Body of pancreas (tissue), 4 donors: Measurements from ENCODE around the gene MAP2K5.

Experiments used
- CTCF ChIP-seq, 7 experiments: fragments of 450-650 bp in 4 of 7; fragments of 200-600 bp in 3 of 7; sonication (generic) in 3 of 7; IDR thresholded peaks; one replicate each; pipeline ENCODE4 v1.5.1; 2016 to 2019; ENCODE audit warnings: antibody characterized with exemption in 7 of 7
- POLR2A ChIP-seq, 3 donors: fragments of 450-650 bp; IDR thresholded peaks; one replicate each; pipeline ENCODE4 v1.6.1; 2016; ENCODE audit warnings: antibody characterized with exemption in 3 of 3, mild to moderate bottlenecking in 2 of 3

DNA sequence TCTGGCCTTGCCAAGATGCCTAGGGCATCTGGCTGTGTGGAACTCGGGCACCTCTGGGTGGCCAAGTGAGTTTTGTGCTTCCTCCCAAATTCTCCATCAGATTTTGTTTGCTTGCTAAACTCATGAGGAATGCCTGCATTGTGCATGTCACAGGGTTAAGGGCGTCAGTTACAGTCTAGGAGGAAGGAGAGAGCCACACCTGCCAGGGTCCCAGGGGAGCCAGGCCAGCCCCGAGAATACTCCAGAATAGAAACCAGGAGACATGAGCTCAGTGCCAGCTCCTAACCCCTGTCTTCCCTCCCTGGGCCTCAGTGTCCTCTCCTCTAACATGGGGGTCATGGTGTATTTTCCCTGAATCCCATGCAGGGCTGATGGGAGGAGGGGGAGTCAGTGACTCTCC is 260.8 kb downstream of the MAP2K5 start:
- TF ChIP-seq CTCF (IDR thresholded peaks at IDR 0.05): no peak
- TF ChIP-seq POLR2A (IDR thresholded peaks at IDR 0.05): no peak
